ENCODE data around the gene MUC22.
"Not testable (repeated sequence)": the region's sequence is repeated elsewhere in the genome, so short reads cannot be mapped to it uniquely, and the experiment has no call there.

MUC22 gene

DNA sequence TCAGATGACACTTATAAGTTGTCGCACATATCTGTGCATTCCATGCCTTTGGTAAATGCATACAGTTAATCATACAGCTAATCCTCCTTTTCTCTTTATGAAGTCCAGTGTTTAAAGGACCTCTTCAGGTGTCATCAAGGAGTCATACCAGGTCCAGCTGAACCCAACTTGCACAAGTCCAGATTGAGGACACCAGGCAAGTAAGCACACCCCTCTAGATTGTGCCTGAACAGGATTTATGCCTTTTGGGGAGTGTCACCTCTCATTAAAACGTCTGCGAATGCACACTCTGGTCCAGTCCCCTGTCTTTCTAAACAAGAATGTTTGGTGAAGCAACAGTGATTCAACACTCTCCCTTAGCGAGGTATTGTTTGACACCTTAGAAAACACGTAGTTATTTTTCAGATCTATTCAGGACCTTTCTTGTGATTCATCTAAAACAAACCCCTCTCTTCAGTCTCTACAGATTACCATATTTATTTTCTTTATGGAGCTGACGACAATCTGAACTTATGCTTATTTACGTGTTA, 53.7 kb downstream of the MUC22 start:
- TF ChIP-seq, protein P1, sequence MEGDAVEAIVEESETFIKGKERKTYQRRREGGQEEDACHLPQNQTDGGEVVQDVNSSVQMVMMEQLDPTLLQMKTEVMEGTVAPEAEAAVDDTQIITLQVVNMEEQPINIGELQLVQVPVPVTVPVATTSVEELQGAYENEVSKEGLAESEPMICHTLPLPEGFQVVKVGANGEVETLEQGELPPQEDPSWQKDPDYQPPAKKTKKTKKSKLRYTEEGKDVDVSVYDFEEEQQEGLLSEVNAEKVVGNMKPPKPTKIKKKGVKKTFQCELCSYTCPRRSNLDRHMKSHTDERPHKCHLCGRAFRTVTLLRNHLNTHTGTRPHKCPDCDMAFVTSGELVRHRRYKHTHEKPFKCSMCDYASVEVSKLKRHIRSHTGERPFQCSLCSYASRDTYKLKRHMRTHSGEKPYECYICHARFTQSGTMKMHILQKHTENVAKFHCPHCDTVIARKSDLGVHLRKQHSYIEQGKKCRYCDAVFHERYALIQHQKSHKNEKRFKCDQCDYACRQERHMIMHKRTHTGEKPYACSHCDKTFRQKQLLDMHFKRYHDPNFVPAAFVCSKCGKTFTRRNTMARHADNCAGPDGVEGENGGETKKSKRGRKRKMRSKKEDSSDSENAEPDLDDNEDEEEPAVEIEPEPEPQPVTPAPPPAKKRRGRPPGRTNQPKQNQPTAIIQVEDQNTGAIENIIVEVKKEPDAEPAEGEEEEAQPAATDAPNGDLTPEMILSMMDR (IDR thresholded peaks at IDR 0.05; ENCODE audit: low read depth, low read length) = no peak
- no peak for DNase-seq (ENCODE audit: low read depth in 2 of 2)
- H3K4me3 ChIP-seq (replicated peaks in 1 of 2; ENCODE audit: low read depth in 2 of 2, low read length in 2 of 2) = no peak overlapping the region

DNA sequence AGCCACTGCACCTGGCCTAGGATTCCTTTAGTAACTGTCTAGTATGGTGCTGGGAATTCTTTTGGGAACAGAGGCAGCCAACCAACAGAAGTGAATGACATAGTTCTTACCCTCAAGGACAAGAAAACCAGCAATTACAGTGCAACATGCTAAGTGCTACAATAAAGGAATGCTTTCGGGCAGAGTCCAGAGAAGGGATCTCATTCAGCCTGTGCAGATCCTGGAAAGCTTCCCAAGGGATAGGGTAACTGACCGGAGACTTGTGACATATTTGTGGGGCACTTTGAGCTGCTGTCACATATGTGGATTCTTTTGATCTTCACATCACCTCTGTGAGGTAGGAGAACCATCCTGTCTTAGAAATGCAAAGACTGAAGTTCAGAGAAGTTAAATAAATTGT, 55.3 kb downstream of the MUC22 start:
- no peak for DNase-seq (ENCODE audit: low read depth in 2 of 2)
- H3K4me3 ChIP-seq (replicated peaks in 1 of 2; ENCODE audit: low read depth in 2 of 2, low read length in 2 of 2) = no peak overlapping the region
- TF ChIP-seq, protein P1 (IDR thresholded peaks at IDR 0.05; ENCODE audit: low read depth, low read length) = no peak

DNA sequence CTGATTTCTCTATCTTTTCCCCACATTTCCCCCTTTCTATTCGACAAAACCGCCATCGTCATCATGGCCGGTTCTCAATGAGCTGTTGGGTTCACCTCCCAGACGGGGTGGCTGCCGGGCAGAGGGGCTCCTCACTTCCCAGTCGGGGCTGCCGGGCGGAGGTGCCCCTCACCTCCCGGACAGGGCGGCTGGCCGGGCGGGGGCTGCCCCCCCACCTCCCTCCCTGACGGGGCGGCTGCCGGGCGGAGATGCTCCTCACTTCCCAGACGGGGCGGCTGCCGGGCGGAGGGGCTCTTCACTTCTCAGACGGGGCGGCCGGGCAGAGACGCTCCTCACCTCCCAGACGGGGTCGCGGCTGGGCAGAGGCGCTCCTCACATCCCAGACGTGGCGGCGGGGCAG, 56.8 kb downstream of the MUC22 start:
- H3K4me3 ChIP-seq (replicated peaks in 1 of 2; ENCODE audit: low read depth in 2 of 2, low read length in 2 of 2); DNase-seq (ENCODE audit: low read depth in 2 of 2): not testable (repeated sequence)

DNA sequence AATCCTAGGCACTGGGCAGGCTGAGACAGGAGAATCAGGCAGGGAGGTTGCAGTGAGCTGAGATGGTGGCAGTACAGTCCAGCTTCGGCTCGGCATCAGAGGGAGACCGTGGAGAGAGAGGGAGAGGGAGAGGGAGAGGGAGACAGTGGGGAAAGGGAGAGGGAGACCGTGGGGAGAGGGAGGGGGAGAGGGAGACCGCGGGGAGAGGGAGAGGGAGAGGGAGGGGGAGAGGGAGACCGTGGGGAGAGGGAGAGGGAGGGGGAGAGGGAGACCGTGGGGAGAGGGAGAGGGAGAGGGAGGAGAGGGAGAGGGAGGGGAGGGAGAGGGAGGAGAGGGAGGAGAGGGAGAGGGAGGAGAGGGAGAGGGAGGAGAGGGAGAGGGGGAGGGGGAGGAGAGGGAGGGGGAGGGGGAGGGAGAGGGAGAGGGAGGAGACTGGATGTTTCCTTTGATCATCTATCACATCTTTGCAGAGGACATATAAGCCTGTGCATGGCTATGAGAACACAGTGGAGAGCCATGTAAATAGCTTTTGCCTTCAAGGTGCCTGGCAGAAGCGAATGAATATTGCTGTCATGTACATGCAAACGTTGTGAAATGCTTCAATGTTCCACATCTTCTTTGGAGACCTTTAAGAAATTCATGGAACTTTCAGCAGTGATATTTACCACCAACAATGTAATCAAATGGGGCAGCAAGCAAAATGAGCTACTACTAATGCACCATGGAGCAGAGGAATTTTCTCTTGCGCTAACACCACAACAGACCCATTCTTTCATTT, 57.8 kb downstream of the MUC22 start:
- not testable (repeated sequence) for H3K4me3 ChIP-seq (replicated peaks in 1 of 2; ENCODE audit: low read depth in 2 of 2, low read length in 2 of 2); DNase-seq (ENCODE audit: low read depth in 2 of 2)

DNA sequence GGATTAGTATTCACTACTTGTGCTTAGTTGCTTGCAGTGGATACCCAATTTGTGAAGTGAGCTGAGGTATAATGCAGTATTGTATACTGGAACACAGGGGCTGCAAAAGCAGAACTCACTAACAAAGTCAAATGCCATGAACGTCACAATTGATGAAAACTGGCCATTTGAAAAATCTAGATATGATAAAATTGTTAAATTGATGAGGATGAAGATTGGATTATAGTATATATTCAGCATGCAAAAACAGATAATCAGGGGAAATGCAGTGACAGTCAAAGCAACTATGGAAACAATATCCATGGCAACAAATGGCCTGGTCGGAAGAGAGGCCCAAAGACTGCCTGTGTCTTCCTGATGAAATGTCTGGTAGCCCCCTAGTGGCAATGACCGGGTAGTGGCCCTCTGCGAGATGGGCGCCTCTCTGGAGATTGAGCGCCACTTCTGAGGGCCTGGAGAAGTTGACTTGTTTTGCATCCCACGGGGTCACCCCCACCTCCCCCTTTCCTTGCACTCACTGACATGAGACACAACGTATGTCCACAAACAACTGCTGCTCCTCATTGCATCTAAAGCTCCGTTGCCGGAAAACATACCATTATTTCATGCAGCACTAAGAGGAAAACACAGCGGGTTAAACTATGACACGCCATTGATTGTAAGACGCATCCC, 58.5 kb downstream of the MUC22 start:
- TF ChIP-seq, protein P1 (IDR thresholded peaks at IDR 0.05; ENCODE audit: low read depth, low read length) = peak; percentile 89
- no peak overlapping the region for H3K4me3 ChIP-seq (replicated peaks in 1 of 2; ENCODE audit: low read depth in 2 of 2, low read length in 2 of 2)
- peak; percentile 87 for DNase-seq (ENCODE audit: low read depth in 2 of 2)

DNA sequence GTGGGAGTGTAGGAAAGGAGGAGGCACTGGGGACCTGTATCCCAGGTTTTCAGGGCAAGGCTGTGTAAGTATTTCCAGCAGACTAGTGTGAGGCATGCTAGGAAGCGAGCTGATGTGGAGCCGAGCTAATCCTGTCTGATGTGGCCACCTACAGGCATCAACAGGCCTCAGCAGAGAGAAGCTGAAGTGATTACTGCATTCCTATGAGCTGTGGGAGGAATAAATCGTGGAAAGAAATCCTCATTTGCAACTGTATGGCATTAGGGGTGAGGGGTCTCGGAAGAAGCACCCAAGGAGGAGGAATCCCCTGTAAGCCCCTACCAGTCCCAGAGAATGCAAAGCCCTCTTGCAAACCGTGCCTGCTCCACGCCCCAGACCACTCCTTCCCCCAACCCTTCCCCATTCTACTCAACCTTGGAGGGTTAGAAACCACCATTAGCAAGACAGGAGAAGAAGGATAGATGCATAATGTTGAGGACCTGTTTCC, 60.5 kb downstream of the MUC22 start:
- TF ChIP-seq, protein P1 (IDR thresholded peaks at IDR 0.05; ENCODE audit: low read depth, low read length) = peak; percentile 62
- no peak overlapping the region for H3K4me3 ChIP-seq (replicated peaks in 1 of 2; ENCODE audit: low read depth in 2 of 2, low read length in 2 of 2)
- DNase-seq (ENCODE audit: low read depth in 2 of 2) = peak; percentile 74 to 89

DNA sequence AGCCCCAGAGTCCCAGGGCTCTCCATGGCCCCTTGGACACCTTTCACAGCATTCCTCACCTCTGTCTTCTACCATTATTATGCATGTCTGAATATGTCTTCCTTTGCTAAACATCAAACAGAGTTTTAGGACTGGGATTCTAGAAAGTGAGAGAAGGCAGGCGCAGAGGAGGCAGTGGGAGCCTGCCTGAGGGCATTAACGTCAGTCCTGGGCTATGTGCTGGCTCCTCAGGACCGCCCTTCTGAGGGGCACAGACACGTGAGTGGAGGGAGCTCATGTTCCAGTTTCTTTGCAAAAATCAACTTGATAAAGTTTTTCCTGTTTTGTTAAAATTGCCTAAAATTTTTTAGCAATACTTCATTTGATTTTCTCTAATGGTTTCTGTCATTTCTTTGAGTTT, 64.1 kb downstream of the MUC22 start:
- TF ChIP-seq, protein P1 (IDR thresholded peaks at IDR 0.05; ENCODE audit: low read depth, low read length) = no peak
- no peak for DNase-seq (ENCODE audit: low read depth in 2 of 2)
- H3K4me3 ChIP-seq (replicated peaks in 1 of 2; ENCODE audit: low read depth in 2 of 2, low read length in 2 of 2) = no peak overlapping the region
